Endothelial cell of umbilical vein (primary cell): ENCODE results near the gene RPL22. TPM values are rescaled to one million over a fixed set of nuclear protein-coding genes. Genes with fewer than 3 reads are reported as not detected.

Experiments
- BruUV-seq: library from RNA; stranded (reverse); fragments of 400-500 nt; replicated peaks from 2 replicates; lab custom pipeline; 2021; lab: Mats Ljungman, UMichigan
- CTCF ChIA-PET: fragments of 300-600, 350-600 bp; sonication (Branson Sonifier 250); formaldehyde crosslinking; loops from one replicate; lab custom pipeline; 2021; ENCODE audit warnings: antibody characterized with exemption, inconsistent platforms; lab: Charles Lee
- POLR2A ChIA-PET: fragments of 300-600, 350-600 bp; sonication (Branson Sonifier 250); formaldehyde crosslinking; loops from one replicate; lab custom pipeline; 2021; ENCODE audit warnings: antibody characterized with exemption, inconsistent platforms; lab: Charles Lee
- DNase-seq: peaks from one replicate; pipeline ENCODE4 v3.0.0-alpha.2; 2011; ENCODE audit warnings: low read depth, low spot score
- FAIRE-seq: peaks from 2 replicates; lab custom pipeline; 2011; peaks lifted over from hg19 to GRCh38; lab: Jason Lieb, UNC
- H2AFZ ChIP-seq: 2 replicates; pipeline ENCODE4 v1.6.0; 2012; ENCODE audit warnings: low read depth, low read length, control low read depth, inconsistent platforms
- H3K27ac ChIP-seq: 2 replicates; pipeline ENCODE4 v1.5.1; 2011; ENCODE audit warnings: low read depth, mild to moderate bottlenecking, control low read depth, low read length, moderate library complexity; ENCODE audit not compliant: insufficient read depth
- H3K27me3 ChIP-seq, 2 experiments: 2 replicates each; pipeline versions ENCODE4 v1.6.0 to v1.6.1; 2011; ENCODE audit warnings: low read length in 2 of 2, mixed read lengths in 1 of 2; ENCODE audit not compliant: control insufficient read depth in 2 of 2, insufficient read depth in 2 of 2
- H3K36me3 ChIP-seq, 2 experiments: 2 replicates in 1 of 2; 3 replicates in 1 of 2; pipeline ENCODE4 v1.5.1; 2011; ENCODE audit warnings: low read length in 2 of 2, mild to moderate bottlenecking in 1 of 2, moderate library complexity in 1 of 2; ENCODE audit not compliant: control insufficient read depth in 2 of 2, insufficient read depth in 2 of 2; ENCODE audit errors: extremely low read depth in 1 of 2
- H3K4me1 ChIP-seq: 3 replicates; pipeline ENCODE4 v1.5.1; 2011; ENCODE audit warnings: mild to moderate bottlenecking, low read length; ENCODE audit not compliant: control insufficient read depth, insufficient read depth; ENCODE audit errors: extremely low read depth
- H3K4me2 ChIP-seq: 2 replicates; pipeline ENCODE4 v1.6.1; 2011; ENCODE audit warnings: low read length, control low read depth, mixed read lengths; ENCODE audit not compliant: insufficient read depth
- H3K4me3 ChIP-seq, 3 experiments: fragments of 200-600 bp in 1 of 3; sonication (generic), shearing (Covaris generic) in 1 of 3; replicated peaks in 1 of 3; 2 replicates each; pipeline ENCODE4 v1.5.1; 2011 to 2016; ENCODE audit warnings: control low read depth in 3 of 3, low read length in 3 of 3, mild to moderate bottlenecking in 2 of 3, inconsistent platforms in 1 of 3, low read depth in 1 of 3, moderate library complexity in 1 of 3; ENCODE audit not compliant: insufficient read depth in 1 of 3
- H3K79me2 ChIP-seq: 2 replicates; pipeline ENCODE4 v1.6.0; 2012; ENCODE audit warnings: low read length, inconsistent platforms; ENCODE audit not compliant: control insufficient read depth, insufficient read depth
- H3K9ac ChIP-seq: replicated peaks from 2 replicates; pipeline ENCODE3; 2011; ENCODE audit warnings: low read length, control low read depth; ENCODE audit not compliant: insufficient read depth; ENCODE audit errors: extremely low read depth
- H3K9me1 ChIP-seq: replicated peaks from 3 replicates; pipeline ENCODE4 v1.6.0; 2011; ENCODE audit warnings: mild to moderate bottlenecking, low read length; ENCODE audit not compliant: control insufficient read depth, insufficient read depth; ENCODE audit errors: extremely low read depth
- H3K9me3 ChIP-seq: replicated peaks from 2 replicates; pipeline ENCODE4 v1.5.1; 2012; ENCODE audit warnings: low read length, inconsistent platforms; ENCODE audit not compliant: control insufficient read depth, insufficient read depth
- H4K20me1 ChIP-seq: replicated peaks from 2 replicates; pipeline ENCODE3; 2011; ENCODE audit warnings: mild to moderate bottlenecking, low read length; ENCODE audit not compliant: control insufficient read depth, insufficient read depth; ENCODE audit errors: extremely low read depth
- EZH2 ChIP-seq: IDR thresholded peaks from 2 replicates; pipeline ENCODE4 v1.6.1; 2012; ENCODE audit warnings: borderline replicate concordance, low read depth, mild to moderate bottlenecking, moderate library complexity, low read length, inconsistent platforms; ENCODE audit not compliant: severe bottlenecking
- FOS ChIP-seq: IDR thresholded peaks from 2 replicates; pipeline ENCODE4 v1.6.1; 2011; ENCODE audit warnings: mild to moderate bottlenecking, low read length, moderate library complexity, borderline replicate concordance; ENCODE audit not compliant: insufficient read depth
- GATA2 ChIP-seq: IDR thresholded peaks from 2 replicates; pipeline ENCODE4 v1.7.0; 2011; ENCODE audit warnings: low read depth, mild to moderate bottlenecking, moderate library complexity, mixed read lengths, low read length; ENCODE audit not compliant: insufficient read length, insufficient read depth
- JUN ChIP-seq: IDR thresholded peaks from 2 replicates; pipeline ENCODE4 v1.6.1; 2011; ENCODE audit warnings: borderline replicate concordance, low read depth; ENCODE audit not compliant: insufficient read length, insufficient read depth
- MAX ChIP-seq: IDR thresholded peaks from 2 replicates; pipeline ENCODE4 v1.6.1; 2011; ENCODE audit not compliant: insufficient read depth, insufficient read length
- MYC ChIP-seq: IDR thresholded peaks from one replicate; pipeline ENCODE4 v1.6.1; 2011; ENCODE audit warnings: mild to moderate bottlenecking, low read depth, low read length
- POLR2A ChIP-seq: IDR thresholded peaks from 2 replicates; pipeline ENCODE4 v1.6.1; 2012; ENCODE audit warnings: low read depth, mild to moderate bottlenecking, control low read depth, low read length
- POLR2AphosphoS5 ChIP-seq: IDR thresholded peaks from 2 replicates; pipeline ENCODE4 v1.6.1; 2012; ENCODE audit warnings: low read depth, mild to moderate bottlenecking, control low read depth, low read length, moderate library complexity; ENCODE audit not compliant: insufficient read depth
- dilution Hi-C: fragments of 300-500 bp; cut with MboI; formaldehyde crosslinking; loops from one replicate; pipeline ENCODE4 v1.15.0; 2019; ENCODE audit warnings: low sequenced_read_pairs; ENCODE audit not compliant: extremely low pct_ligation_motif_present
- intact Hi-C: fragments of 100-400 bp; cut with micrococcal nuclease; formaldehyde crosslinking; loops from one replicate; pipeline ENCODE4 v1.10.0; 2022
- polyA plus RNA-seq, 4 experiments: library from polyadenylated mRNA; depleted of rRNA in 3 of 4; stranded (reverse) in 3 of 4; unstranded in 1 of 4; fragments of >200 nt; gene quantifications; 2 replicates each; pipeline versions ENCODE4 v1.2.1 to v1.2.3, GENCODE V29; 2011 to 2012; ENCODE audit warnings: missing spikeins in 1 of 4
- total RNA-seq: library from RNA; stranded (reverse); gene quantifications from 2 replicates; pipeline ENCODE4 v1.2.3, GENCODE V29; 2021
- TF ChIP-seq, protein P1 (sequence below), 2 donors: IDR thresholded peaks; 1 replicate in 1 of 2; 2 replicates in 1 of 2; pipeline ENCODE4 v1.5.1; 2011; ENCODE audit warnings: low read length in 2 of 2, mild to moderate bottlenecking in 2 of 2, moderate library complexity in 2 of 2, control low read depth in 1 of 2, inconsistent platforms in 1 of 2, low read depth in 1 of 2; ENCODE audit not compliant: insufficient read depth in 1 of 2; ENCODE audit errors: extremely low read depth in 1 of 2

Gene RPL22
- total and polyA plus RNA-seq, 2 donors (not counting 3 experiments of a cell fraction or from before 2014, with no cell fraction given), result 71.2 to 343 TPM

GRCh38 chr1:6157528-6158174 is 41.7 kb downstream of the RPL22 start:
- dilution Hi-C loops, result no loop called here
- H3K9me1 ChIP-seq, result no peaks in the 10 kb centered on the region
- ChIA-PET CTCF (interaction anchor here (0.8 kb wide), 1 partner anchor 9 kb away, joined by 4 read pairs; no protein-coding TSS in a partner anchor), POLR2A (no interaction called here)
- H3K79me2 ChIP-seq, result no peaks in the 10 kb centered on the region
- H3K36me3 ChIP-seq, result no peaks in the 10 kb centered on the region
- no peak overlapping the region for H3K4me3 ChIP-seq
- DNase-seq (no peak), FAIRE-seq (peak; percentile 8)
- no peaks in the 10 kb centered on the region for H4K20me1 ChIP-seq
- H3K9me3 ChIP-seq, result no peaks in the 10 kb centered on the region
- H2AFZ ChIP-seq, result no peak overlapping the region
- H3K27me3 ChIP-seq, result no peaks in the 10 kb centered on the region
- BruUV-seq, result no TSS peak
- TF ChIP-seq, protein P1, sequence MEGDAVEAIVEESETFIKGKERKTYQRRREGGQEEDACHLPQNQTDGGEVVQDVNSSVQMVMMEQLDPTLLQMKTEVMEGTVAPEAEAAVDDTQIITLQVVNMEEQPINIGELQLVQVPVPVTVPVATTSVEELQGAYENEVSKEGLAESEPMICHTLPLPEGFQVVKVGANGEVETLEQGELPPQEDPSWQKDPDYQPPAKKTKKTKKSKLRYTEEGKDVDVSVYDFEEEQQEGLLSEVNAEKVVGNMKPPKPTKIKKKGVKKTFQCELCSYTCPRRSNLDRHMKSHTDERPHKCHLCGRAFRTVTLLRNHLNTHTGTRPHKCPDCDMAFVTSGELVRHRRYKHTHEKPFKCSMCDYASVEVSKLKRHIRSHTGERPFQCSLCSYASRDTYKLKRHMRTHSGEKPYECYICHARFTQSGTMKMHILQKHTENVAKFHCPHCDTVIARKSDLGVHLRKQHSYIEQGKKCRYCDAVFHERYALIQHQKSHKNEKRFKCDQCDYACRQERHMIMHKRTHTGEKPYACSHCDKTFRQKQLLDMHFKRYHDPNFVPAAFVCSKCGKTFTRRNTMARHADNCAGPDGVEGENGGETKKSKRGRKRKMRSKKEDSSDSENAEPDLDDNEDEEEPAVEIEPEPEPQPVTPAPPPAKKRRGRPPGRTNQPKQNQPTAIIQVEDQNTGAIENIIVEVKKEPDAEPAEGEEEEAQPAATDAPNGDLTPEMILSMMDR (IDR thresholded peaks at IDR 0.05; ENCODE audit: extremely low read depth in 1 of 2, insufficient read depth in 1 of 2, low read depth in 1 of 2, low read length in 2 of 2), result no peak
- TF ChIP-seq POLR2AphosphoS5 (no peak), GATA2 (no peak), FOS (no peak), MAX (no peak), EZH2 (no peak), POLR2A (no peak), JUN (no peak), MYC (no peak)
- no peak overlapping the region for H3K27ac ChIP-seq
- no peaks in the 10 kb centered on the region for H3K4me1 ChIP-seq
- H3K4me2 ChIP-seq, result no peak overlapping the region
- no peak overlapping the region for H3K9ac ChIP-seq
- intact Hi-C loops, result no loop called here
